Ishikawa (cell line): ENCODE results near the gene TUBGCP4.

Source experiments
- CEBPB ChIP-seq: IDR thresholded peaks from 2 replicates; pipeline ENCODE4 v1.6.1; 2012
- CREB1 ChIP-seq: IDR thresholded peaks from 2 replicates; pipeline ENCODE4 v1.6.1; 2012; ENCODE audit warnings: low read depth
- EGR1 ChIP-seq: IDR thresholded peaks from 2 replicates; pipeline ENCODE4 v1.6.1; 2012
- EP300 ChIP-seq: IDR thresholded peaks from 2 replicates; pipeline ENCODE4 v1.6.1; 2012; ENCODE audit warnings: borderline replicate concordance
- FOXM1 ChIP-seq: IDR thresholded peaks from 2 replicates; pipeline ENCODE4 v1.6.1; 2012; ENCODE audit warnings: low read depth, borderline replicate concordance
- NFIC ChIP-seq: IDR thresholded peaks from 2 replicates; pipeline ENCODE4 v1.6.1; 2012
- RAD21 ChIP-seq: IDR thresholded peaks from 2 replicates; pipeline ENCODE4 v1.6.1; 2012; ENCODE audit warnings: low read depth
- TAF1 ChIP-seq: IDR thresholded peaks from 2 replicates; pipeline ENCODE4 v1.6.1; 2012; ENCODE audit warnings: low read depth, mild to moderate bottlenecking
- TCF12 ChIP-seq: IDR thresholded peaks from 2 replicates; pipeline ENCODE4 v1.6.1; 2012; ENCODE audit warnings: low read depth
- TEAD4 ChIP-seq: IDR thresholded peaks from 2 replicates; pipeline ENCODE4 v1.6.1; 2012
- YY1 ChIP-seq: IDR thresholded peaks from 2 replicates; pipeline ENCODE4 v1.6.1; 2012; ENCODE audit warnings: low read depth
- ZBTB7A ChIP-seq: IDR thresholded peaks from 2 replicates; pipeline ENCODE4 v1.6.1; 2012; ENCODE audit warnings: low read depth
- TF ChIP-seq, protein P1 (sequence below): IDR thresholded peaks from 2 replicates; pipeline ENCODE4 v1.6.1; 2012
- TF ChIP-seq, protein P2 (sequence below): IDR thresholded peaks from 2 replicates; pipeline ENCODE4 v1.6.1; 2012
- TF ChIP-seq, protein P3 (sequence below): IDR thresholded peaks from 2 replicates; pipeline ENCODE4 v1.6.1; 2012; ENCODE audit warnings: low read depth, mild to moderate bottlenecking

TUBGCP4 gene

DNA sequence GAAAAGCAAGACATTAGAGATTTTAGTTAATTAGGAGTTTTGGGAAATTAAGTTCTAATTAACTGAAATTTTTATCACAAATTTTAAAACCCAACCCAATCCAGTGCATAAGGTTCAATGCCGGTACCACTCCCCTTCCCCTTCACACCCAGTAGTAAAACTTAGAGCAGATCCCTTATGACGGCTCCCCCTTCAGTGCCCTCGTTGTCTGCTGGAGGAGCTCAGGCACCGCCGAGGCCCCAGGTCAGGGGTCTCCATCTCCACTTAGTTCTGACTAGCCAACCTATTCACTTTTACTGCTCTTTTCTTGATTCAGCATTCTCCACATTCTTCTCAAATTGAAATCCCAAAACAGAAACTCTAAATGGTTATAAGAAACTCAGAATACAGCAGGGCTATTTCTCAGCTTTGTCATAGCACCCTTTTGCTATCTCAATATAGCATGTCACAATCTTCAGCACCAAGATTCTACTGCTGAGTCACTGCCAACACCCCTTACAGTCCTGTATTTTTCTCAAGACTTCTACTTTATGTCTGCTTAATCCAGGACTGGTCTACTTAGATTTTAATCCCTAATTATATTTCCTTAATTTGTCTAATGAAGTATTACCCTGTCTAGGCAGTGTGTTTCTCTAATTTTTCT is 39.8 kb downstream of the TUBGCP4 start:
- no peak for TF ChIP-seq YY1
- TF ChIP-seq CREB1 = no peak
- TF ChIP-seq FOXM1 = no peak
- TF ChIP-seq, protein P1, sequence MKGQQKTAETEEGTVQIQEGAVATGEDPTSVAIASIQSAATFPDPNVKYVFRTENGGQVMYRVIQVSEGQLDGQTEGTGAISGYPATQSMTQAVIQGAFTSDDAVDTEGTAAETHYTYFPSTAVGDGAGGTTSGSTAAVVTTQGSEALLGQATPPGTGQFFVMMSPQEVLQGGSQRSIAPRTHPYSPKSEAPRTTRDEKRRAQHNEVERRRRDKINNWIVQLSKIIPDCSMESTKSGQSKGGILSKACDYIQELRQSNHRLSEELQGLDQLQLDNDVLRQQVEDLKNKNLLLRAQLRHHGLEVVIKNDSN = no peak
- no peak for TF ChIP-seq TCF12
- TF ChIP-seq, protein P2, sequence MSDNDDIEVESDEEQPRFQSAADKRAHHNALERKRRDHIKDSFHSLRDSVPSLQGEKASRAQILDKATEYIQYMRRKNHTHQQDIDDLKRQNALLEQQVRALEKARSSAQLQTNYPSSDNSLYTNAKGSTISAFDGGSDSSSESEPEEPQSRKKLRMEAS = no peak
- no peak for TF ChIP-seq TEAD4
- no peak for TF ChIP-seq ZBTB7A
- no peak for TF ChIP-seq NFIC
- no peak for TF ChIP-seq TAF1
- TF ChIP-seq, protein P3, sequence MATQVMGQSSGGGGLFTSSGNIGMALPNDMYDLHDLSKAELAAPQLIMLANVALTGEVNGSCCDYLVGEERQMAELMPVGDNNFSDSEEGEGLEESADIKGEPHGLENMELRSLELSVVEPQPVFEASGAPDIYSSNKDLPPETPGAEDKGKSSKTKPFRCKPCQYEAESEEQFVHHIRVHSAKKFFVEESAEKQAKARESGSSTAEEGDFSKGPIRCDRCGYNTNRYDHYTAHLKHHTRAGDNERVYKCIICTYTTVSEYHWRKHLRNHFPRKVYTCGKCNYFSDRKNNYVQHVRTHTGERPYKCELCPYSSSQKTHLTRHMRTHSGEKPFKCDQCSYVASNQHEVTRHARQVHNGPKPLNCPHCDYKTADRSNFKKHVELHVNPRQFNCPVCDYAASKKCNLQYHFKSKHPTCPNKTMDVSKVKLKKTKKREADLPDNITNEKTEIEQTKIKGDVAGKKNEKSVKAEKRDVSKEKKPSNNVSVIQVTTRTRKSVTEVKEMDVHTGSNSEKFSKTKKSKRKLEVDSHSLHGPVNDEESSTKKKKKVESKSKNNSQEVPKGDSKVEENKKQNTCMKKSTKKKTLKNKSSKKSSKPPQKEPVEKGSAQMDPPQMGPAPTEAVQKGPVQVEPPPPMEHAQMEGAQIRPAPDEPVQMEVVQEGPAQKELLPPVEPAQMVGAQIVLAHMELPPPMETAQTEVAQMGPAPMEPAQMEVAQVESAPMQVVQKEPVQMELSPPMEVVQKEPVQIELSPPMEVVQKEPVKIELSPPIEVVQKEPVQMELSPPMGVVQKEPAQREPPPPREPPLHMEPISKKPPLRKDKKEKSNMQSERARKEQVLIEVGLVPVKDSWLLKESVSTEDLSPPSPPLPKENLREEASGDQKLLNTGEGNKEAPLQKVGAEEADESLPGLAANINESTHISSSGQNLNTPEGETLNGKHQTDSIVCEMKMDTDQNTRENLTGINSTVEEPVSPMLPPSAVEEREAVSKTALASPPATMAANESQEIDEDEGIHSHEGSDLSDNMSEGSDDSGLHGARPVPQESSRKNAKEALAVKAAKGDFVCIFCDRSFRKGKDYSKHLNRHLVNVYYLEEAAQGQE = no peak
- no peak for TF ChIP-seq CEBPB
- no peak for TF ChIP-seq RAD21
- no peak for TF ChIP-seq EP300
- no peak for TF ChIP-seq EGR1

DNA sequence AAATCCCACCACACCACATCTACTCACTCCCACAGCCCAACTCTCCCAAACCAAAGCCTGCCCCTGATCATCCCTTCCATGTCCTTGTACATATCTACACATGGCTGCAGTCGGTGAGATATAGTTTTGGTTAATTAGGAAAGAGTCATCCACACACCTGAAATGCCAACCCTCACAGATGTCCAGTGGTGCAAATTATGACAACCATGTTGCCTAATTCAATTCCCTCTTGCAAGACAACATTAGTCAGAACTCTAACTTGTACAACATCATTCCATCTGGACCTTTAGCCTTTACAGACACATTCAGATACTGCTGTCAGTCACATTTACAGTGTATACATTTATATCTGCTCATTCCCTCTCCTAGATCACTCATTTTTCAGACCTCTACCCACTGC is 41.2 kb downstream of the TUBGCP4 start:
- TF ChIP-seq, protein P2 = no peak
- TF ChIP-seq YY1 = no peak
- TF ChIP-seq NFIC = no peak
- TF ChIP-seq TCF12 = no peak
- TF ChIP-seq, protein P1 = no peak
- no peak for TF ChIP-seq EP300
- TF ChIP-seq RAD21 = no peak
- TF ChIP-seq ZBTB7A = no peak
- TF ChIP-seq, protein P3 = no peak
- no peak for TF ChIP-seq CREB1
- TF ChIP-seq EGR1 = no peak
- no peak for TF ChIP-seq TEAD4

DNA sequence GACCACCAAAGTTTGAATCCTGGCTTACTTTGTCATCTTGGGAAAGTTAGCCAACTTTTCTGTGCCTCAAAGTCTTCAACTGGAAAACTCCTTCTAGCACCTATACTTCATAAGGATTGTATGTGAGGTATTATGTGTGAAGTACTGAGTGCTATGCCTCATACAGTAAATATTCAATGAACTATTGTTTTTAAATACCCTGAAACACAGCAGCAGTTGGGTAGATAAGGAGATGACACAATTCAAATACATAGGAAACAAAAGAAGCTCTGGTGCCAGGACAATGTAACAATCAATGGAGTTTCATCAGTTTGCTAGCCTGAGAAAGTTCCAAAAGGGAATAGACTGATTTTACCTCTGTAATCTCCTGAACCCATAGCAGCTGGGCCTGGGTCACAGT is 43.3 kb downstream of the TUBGCP4 start:
- TF ChIP-seq CEBPB (no peak), CREB1 (no peak), TAF1 (no peak), RAD21 (no peak), FOXM1 (no peak), YY1 (no peak)
- TF ChIP-seq, protein P1 = no peak

DNA sequence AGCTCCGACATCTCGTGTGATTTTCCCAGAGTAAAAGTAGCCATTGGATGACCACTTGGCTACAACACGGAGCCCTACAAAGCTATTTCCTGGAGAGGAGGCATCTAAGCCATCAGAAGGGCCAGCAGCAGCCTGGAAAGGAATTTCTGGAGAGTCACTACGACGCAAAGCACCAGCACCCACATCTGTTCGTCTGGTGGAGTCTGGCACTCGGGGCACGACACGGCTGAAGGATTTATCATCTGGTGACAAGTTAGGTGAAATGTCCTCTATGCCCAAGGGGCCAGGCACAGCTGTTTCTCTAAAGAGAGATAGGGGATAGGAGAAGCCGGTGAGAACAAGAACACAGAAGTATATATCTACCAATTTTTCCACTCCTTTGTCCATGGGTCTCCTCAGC is 49.5 kb downstream of the TUBGCP4 start:
- TF ChIP-seq EP300 (no peak), FOXM1 (no peak), TEAD4 (no peak), EGR1 (no peak)
- TF ChIP-seq, protein P3 = no peak
